ENCODE data around the gene HSD3B7.
"Not testable (repeated sequence)": the region's sequence is repeated elsewhere in the genome, so short reads cannot be mapped to it uniquely, and the experiment has no call there.

The HSD3B7 gene

DNA sequence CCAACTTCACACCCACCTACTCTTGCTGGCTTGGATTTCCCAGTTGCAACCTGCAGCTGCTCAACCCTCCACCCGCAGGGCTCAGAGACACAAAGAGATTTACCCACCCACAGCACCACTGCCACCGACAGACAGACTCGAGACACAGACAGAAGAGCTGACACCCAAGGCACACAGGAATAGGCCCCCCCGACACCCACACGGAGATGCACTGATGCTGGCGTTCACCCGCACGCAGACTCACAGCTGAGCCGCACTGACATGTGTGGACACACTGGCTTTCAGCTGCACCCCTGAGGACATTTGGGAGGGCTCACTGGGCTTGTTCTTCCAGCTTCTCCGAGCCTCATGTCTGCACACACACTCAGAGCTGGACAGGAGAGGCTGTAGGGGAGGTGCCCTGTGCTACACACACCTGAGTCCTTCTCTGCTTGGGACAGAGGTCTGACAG lies 17.3 kb downstream of the HSD3B7 start:
- no peak for DNase-seq

DNA sequence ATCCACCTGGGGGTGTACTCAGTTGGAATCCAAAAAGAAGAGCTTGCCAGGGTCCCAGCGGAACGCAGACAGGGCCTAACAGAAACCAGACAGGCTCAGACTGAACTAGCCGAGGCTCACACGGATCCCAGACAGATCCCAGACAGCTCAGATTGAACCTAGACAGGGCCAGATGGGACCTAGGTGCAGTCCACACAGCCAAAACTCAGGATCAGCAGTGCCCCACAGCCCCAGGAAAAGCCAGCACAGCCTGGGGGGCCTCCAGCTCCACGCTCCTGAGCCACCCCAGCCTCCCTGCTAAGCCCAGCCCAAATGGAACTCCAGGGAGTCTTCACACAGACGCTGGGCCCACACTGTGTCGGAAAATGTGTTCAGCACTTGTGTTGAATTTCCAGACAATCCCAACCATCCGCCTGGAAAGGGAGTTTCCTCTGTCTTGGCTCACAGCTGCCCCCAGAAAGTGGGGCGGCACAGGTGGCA lies 17.9 kb downstream of the HSD3B7 start:
- DNase-seq: no peak

DNA sequence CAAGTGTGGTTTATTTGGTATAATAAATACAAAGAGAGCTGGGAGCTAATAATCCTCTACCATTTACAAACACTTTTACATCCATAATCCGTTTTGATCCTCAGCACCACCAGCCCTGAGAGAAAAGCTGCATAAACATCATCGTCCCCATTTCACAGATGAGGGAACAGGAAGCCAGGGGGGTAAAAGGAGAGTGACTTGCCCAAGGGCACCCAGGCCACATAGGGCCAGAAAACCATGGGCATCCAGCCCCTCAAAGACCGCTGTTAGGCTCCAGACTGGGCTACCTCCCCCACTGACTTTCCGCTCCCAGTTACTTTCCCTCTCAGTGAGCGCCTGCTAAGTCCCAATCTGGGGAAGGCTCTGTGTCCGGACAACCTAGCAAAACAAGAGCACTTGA lies 18.7 kb downstream of the HSD3B7 start:
- DNase-seq: no peak

DNA sequence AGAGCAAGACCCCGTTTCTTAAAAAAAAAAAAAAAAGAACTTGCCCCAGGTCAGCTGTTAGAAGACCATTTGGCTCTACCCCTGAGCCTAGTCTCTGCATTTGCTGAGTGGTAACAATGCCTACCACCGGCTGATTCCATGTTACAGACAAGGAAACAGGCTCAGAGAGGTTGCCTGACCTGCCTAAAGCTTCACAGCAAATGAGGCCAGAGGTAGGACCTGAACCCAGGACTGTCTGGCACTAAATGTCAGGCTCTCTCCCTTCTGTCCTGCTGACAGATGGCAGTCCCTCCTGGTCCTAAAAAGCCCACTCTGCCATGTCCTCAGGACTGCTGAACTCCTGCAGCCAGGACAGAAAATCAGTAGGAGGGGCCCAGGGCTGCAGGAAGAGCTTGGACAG lies 19.7 kb downstream of the HSD3B7 start:
- no peak for DNase-seq

DNA sequence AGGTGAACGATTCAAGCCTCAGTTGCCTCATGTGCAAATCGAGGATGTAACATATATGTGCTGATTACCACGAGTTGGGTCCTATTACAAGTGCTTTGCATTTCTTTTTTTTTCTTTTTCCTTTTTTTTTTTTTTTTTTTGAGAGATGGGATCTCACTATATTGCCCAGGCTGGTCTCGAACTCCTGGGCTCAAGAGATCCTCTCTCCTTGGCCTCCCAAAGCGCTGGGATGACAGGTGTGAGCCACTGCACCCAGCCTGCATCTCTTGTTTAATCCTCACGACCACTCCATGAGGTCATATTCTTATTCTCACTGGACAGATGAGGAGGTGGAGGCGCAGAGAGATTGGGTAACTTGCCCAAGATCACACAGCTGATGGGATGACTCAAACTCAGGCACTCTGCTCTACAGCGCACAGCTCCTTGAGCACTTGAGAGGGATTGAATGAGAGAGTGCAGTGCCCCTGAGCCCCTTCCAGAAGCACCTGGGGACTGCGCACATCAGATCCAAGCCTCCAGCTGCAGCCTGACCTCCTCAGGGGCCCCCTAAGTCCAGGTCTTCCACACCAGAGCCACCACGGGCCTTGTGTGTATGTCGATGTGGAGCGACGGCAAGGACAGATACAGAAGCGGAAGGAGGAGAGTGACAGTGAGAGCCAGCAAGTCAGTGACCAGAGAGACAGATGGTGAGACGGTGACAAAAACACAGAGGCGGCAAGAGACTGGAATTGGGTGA lies 20.5 kb downstream of the HSD3B7 start:
- DNase-seq: no peak

DNA sequence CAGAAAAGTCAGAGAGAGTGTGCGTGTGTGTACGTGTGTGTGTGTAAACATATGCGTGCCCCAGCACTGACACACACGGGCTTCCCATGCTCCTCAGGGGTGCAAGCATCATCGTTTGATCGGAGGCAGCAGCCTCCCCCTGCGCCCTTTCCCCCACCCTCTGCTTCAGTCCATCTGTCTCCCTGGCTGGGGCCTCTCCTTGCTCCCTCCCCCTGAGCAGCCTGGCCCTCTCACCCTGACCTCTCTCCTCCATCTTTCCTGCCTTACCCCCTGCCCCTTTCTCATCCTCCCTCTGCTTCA lies 21.0 kb downstream of the HSD3B7 start:
- DNase-seq: no peak

DNA sequence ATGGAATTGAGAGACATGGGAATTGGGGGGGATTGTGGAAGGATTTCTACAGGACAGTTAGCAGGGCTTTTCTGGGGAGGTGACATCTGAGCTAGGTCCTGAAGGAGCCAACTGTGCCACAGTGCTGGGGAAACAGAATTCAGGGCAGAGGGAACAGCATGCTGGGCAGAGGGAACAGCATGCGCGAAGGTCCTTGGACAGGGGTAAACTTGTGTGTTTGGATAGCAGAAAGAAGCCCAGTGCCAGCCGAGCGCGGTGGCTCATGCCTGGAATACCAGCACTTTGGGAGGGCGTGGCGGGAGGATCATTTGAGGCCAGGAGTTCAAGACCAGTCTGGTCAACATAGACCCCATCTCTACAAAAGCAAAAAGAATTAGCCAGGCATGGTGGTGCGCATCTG lies 21.6 kb downstream of the HSD3B7 start:
- DNase-seq: no peak

DNA sequence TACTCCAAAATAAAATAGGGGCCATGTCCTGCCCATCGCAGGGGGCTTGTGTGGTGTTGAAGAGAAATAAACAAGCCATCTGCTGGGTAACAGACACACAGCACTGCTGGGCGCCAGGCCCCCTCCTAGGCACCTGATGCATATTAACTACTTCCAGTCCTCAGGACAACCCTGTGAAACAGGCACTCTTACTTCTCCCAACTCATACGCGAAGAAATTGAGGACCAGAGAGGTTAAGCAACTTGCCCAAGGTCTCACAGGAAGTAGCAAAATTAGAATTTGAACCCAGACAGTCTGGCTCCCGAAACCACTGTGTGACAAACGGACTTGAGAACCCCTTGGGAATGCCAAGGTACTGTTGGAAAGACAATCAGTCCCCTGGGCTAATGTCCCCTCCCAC lies 22.7 kb downstream of the HSD3B7 start:
- no peak for DNase-seq

DNA sequence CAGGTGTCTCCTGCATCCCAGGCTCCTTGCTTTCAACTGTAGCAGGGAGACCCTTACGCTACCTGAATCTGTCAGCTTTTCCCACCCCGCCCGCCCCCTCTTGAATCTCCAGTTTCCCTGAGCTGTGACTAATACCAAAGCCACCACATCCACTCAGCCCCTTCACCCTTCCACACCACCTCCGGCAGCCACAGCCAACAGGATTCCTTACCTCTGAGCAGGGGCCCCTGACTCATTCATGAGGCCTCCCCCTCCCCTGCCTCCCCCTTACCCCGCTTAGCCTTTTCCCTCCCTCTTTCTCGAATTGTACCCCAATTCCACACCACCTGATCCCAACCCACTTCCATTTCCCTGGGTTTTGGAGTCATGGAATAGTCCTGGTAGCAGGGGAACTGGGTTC lies 23.1 kb downstream of the HSD3B7 start:
- DNase-seq: no peak

DNA sequence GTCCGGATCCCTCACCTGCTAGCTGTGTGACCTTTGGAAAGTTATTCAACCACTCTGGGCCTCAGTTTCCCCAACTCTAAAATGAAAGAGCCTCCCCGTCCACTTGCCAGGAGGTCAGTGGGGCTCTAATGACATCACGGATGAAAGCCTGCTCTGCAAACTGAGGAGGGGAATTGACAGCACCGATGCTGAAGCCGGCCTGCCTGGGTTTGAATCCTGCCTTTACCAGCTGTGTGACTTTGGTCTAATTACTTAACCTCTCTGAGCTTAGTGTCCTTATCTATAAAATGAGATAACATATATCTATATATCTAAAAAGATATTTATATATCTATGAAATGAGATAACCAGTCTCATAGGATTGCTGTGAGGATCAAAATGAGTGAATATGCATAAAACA lies 23.5 kb downstream of the HSD3B7 start:
- no peak for DNase-seq

DNA sequence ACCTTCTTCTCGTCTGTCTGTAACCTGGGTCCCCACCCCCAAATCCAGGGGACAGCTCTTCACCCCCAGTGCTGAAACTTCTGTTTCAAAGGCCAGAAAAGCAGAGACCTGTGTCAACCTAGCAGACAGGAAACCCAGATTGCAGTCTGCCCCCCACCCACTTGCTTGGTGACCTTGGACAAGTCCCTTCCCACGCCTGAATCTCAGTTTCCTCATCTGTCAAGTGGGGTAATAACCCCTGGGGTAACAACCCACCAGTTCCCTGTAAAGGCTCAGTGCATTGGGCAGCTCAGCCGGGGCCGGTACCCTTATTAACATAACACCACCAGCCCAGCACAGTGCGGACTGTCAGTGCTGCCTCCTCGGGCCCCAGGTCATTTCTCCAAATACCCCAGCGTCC lies 24.1 kb downstream of the HSD3B7 start:
- DNase-seq: no peak

DNA sequence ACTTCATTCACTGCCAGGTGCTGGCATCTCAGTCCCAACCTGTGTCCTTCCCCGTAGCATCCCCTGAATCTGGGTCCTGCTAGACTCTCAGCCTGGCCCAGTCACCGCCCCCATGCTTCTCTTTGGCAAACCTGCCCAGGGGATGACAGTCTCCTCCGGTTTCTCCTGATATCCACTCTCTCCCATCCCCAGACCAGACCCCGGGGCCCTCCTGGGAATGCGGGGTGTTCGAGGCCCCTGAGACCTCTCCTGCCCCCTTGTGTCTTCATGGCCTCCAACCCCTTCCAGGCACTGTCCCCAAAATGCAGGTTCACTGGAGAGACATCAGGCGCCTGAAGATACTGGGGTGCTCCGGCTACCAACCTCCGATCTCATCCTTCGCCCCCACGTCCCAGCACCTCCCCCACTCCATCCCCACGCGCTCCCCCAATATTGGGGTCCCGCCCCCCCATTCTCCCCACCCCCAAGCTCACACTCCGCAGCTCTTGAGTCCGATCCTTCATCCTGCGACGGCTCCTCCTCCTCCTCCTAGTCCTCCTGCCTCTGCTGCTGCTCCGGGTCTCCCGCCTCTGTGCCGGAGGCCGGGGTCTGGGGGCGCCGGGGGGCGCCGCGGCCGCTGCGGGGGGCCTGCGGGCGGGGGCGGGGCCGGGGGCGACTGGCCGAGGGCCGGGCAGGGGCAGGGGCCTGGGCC lies 25.0 kb downstream of the HSD3B7 start:
- no peak for DNase-seq

DNA sequence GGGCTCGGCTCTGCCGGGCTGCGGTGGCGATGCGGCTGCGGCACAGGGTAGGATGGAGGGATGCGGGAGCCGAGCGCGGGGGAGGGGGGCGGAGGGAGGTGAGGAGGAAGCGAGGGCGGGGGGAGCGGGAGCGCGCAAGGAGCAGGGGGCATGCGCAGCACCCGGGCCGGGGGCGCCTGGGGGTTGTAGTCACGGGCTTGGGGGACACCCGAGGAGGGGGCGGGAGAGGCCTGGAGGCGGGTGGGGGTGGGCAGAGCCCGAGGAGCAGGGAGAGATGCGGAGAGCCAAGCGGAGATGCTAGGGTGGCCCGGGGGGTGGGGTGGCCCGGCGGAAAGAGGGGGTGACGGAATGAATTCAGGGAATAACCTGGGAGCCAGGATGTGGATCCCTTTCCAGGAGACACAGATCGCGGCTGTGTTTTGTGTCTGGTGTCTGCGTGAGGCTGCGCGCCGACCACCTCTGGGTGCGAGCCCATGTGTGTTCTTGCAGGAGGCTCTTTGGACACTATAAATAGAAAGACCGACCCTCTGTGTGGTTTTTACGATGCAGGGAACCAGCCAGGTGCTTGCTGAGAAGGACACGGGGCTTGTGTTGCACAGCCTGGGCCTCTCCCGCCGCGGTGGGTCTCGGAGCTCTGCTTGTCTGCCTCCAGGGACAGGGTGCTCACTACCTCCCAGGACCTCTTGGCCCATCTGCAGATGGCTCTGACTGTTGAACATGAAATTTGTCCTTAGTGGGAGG lies 25.7 kb downstream of the HSD3B7 start, which contains the start of gene STX1B:
TSS of gene STX1B (minus strand) at position 54 of the 741 bp plus-strand sequence. CDS start 242 bp downstream, outside the sequence.
- no peak for DNase-seq

DNA sequence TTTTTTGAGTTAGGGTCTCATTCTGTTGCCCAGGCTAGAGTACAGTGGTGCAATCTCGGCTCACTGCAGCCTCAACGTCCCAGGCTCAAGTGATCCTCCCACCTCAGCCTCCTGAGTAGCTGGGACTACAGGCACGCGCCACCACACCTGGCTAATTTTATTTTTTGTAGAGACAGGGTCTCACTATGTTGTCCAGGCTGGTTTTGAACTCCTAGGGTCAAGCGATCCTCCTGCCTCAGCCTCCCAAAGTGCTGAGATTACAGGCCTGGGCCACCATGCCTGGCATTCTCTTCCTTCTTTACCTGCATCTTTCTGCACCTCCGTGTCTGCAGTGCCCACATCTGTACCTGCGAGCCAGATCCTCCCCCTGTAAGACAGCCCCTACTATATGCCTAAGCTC lies 26.8 kb downstream of the HSD3B7 start:
- not testable (repeated sequence) for DNase-seq

DNA sequence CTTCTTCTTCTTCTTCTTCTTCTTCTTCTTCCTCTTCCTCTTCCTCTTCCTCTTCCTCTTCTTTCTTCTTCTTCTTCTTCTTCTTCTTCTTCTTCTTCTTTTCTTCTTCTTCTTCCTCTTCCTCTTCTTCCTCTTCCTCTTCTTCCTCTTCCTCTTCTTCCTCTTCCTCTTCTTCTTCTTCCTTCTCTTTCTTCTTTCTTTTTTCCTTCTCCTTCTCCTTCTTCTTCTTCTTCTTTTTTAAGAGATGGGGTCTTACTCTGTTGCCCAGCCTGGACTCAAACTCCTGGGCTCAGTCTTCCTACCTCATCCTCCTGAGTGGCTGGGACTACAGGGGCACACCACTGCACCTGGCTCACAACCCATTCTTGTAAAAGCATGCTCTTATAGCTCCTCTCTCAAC lies 28.3 kb downstream of the HSD3B7 start:
- DNase-seq: not testable (repeated sequence)

DNA sequence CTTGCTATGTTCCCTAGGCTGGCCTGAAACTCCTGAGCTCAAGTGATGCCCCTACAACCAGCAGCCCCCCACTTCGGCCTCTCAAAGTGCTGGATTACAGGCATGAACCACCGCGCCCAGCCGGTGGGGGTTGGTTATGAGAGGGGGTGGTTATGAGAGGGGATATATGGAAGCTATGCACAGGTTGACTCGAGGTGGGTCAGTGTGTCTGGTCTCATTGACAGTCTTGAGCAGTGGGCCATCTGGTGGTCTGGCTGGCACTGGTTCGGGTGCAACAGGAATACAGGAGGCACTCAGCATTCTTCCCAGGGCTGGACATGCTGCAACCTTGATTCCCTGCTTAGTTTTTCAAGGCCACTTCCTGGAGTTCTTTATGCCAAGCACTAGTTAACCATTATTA lies 31.0 kb downstream of the HSD3B7 start:
- DNase-seq: no peak

DNA sequence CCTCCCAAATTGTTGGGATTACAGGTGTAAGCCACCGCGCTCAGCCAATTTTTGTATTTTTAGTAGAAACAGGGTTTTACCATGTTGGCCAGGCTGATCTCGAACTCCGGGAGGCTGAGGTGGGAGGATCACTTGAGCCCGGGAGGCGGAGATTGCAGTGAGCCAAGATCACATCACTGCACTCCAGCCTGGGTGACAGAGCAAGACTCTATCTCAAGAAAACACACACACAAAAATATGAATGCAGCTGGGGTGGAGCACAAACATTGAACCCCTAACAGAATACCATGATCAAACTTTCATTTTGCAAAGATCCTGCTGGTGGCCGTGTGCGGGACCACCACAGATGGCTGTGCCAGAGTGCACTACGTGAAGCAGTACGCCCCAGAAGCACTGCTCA lies 32.7 kb downstream of the HSD3B7 start:
- not testable (repeated sequence) for DNase-seq

DNA sequence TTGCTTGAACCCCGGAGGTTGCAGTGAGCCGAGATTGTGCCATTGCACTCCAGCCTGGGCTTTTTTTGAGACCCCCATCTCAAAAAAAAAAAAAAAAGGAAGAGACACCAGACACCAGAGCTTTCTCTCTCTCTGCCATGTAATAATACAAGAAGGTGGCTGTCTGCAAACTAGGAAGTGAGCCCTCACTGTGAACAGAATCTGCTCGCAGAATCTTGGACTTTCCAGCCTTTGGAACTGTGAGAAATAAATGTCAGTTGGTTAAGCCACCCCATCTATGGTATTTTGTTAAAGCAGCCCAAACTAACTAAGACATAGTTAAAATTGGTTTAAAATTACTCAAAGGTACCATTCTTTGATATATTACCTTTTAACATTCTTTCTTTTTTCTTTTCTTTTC lies 35.5 kb downstream of the HSD3B7 start:
- DNase-seq: no peak

DNA sequence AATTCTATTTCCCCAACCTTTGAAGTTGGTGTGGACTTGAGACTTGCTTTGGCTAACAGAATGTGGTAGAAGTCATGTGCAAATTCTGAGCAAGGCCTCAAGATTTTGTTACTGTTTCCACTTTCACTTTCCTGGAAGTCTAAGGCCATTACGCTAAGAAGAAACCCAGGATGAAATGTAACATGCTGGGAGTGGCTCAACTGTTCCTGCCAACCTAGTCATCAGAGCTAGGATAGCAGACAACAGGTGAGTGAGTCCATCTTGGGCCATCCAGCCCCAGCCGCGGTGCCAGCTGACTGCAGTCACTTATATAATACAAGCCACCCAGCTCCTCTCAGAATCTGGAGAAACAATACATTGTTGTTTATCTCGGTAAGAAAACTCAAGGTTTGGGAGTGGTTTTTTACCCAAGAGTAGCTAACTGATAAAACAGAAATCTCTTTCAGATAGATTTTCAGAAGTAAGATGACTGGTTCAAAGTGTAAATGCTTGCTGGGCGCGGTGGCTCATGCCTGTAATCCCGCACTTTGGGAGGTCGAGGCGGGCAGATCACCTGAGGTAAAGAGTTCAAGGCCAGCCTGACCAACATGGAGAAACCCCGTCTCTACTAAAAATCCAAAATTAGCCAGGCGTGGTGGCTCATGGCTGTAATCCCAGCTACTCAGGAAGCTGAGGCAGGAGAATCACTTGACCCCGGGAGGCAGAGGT lies 37.7 kb downstream of the HSD3B7 start:
- no peak for DNase-seq

DNA sequence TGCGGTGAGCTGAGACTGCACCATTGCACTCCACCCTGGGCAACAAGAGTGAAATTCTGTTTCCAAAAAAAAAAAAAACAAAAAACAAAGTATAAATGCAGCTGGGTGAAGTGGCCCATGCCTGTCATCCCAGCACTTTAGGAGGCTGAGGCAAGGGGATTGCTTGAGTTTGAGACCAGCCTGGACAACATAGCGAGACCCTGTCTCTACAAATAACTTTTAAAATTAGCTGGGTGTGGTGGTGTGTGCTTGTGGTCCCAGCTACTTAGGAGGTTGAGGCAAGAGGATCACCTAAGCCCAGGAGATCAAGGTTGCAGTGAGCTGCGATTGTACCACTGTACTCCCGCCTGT lies 38.2 kb downstream of the HSD3B7 start:
- DNase-seq: no peak

DNA sequence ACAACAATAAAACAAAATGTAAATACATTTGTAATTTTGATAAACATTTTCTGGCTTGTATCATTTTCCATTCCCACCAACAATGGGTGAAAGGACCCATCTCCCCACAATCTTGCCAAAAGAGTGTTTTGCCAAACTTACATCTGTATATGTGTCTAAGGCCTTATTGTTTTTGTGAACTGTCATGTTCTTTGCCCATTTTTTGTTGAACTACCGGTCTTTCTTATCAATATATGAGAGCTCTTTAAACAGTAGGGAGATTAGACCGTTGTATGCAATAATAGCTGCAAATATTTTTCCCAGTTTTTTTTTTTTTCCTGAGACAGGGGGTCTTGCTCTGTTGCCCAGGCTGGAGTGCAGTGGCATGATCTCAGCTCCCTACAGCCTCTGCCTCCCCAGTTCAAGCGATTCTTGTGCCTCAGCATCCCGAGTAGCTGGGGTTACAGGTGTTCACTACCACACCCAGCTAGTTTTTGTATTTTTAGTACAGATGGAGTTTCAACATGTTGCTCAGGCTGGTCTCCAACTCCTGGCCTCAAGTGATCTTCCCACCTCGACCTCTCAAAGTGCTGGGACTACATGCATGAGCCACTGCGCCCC lies 38.7 kb downstream of the HSD3B7 start:
- DNase-seq: no peak

DNA sequence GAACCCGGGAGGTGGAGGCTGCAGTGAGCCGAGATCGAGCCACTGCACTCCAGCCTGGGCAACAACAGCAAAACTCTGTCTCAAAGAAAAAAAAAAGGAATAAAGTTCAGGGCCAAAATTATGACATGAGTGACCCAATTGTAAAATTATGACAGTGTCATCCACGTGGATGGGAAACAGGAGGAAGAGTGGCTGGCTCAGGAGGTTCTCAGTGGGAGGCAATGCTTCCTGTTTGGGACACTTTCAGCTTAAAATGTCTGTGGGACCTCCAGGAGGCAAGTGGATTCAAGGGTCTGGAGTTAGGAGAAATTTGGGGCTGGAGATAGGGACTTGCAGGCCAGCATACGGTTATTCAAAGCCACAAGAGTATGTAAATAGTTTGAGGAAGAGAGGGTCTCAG lies 40.3 kb downstream of the HSD3B7 start:
- DNase-seq: no peak

DNA sequence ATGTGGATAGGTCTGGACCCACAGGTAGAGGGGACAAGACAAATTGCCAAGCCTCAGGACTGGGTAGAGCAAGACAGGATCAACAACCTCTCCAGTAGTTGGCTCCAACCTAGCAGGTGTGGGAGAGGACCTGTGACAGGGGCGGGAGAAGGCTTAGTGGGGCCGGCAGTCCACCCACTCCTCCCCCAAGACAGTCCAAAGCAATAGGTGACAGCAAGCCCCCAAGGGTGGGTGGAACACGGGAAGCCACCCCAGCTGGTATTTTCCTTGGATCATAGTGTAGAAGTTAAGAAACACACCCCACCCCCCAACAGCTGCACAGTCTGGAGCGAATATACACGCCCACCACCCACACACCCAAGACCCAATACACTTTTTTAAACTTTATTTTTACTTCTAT lies 44.3 kb downstream of the HSD3B7 start:
- DNase-seq: no peak

Measured in activated CD4-positive, alpha-beta T cell treated with anti-CD3 and anti-CD28 coated beads, Interleukin-10, Interleukin-2, amounts not matched to agents 100 ng/mL and 50 ng/mL, durations not matched to agents 16 hours and 8 hours (primary cell).